HG03025 (cell line): ENCODE data around the gene SND1.

Source experiments
- ATAC-seq: cut with Tn5 transposase; IDR thresholded peaks from one replicate; pipeline ENCODE4 v1.9.1; 2021; ENCODE audit warnings: mild to moderate bottlenecking, moderate library complexity; ENCODE audit not compliant: unreplicated experiment, low FRiP score

SND1 gene

GRCh38 chr7:127916735-127917134 lies 264.7 kb downstream of the SND1 start:
- no peak for ATAC-seq

GRCh38 chr7:127918130-127918529 lies 266.1 kb downstream of the SND1 start:
- ATAC-seq: no peak

- no peak for ATAC-seq
Measured at GRCh38 chr7:127920787-127921438, 268.9 kb downstream of the SND1 start.

GRCh38 chr7:127922656-127923055 lies 270.7 kb downstream of the SND1 start:
- no peak for ATAC-seq

- no peak for ATAC-seq
Measured at GRCh38 chr7:127924874-127925273, 272.9 kb downstream of the SND1 start.

- no peak for ATAC-seq
Measured at GRCh38 chr7:127927348-127927696, 275.3 kb downstream of the SND1 start.

- no peak for ATAC-seq
Measured at GRCh38 chr7:127928222-127928621, 276.2 kb downstream of the SND1 start.

- ATAC-seq: no peak
Measured at GRCh38 chr7:127928852-127929251, 276.9 kb downstream of the SND1 start.

- ATAC-seq: peak; percentile 41
Measured at GRCh38 chr7:127930341-127931328, 278.6 kb downstream of the SND1 start.

- no peak for ATAC-seq
Measured at GRCh38 chr7:127932076-127932475, 280.1 kb downstream of the SND1 start.

GRCh38 chr7:127932496-127932895 lies 280.5 kb downstream of the SND1 start:
- no peak for ATAC-seq

GRCh38 chr7:127933146-127933545 lies 281.2 kb downstream of the SND1 start:
- ATAC-seq: no peak

GRCh38 chr7:127934711-127935110 lies 282.7 kb downstream of the SND1 start:
- ATAC-seq: no peak

GRCh38 chr7:127935847-127936376 lies 283.9 kb downstream of the SND1 start:
- no peak for ATAC-seq

GRCh38 chr7:127937066-127937680 lies 285.2 kb downstream of the SND1 start:
- ATAC-seq: no peak

GRCh38 chr7:127938588-127938987 lies 286.6 kb downstream of the SND1 start:
- no peak for ATAC-seq

GRCh38 chr7:127940381-127941160 lies 288.6 kb downstream of the SND1 start:
- ATAC-seq: no peak

GRCh38 chr7:127941476-127942210 lies 289.6 kb downstream of the SND1 start:
- ATAC-seq: no peak
